Effector memory CD8-positive, alpha-beta T cell (primary cell): Measurements from ENCODE around the gene FAIM2.

Source experiments
- ATAC-seq: fragments of 150-1000 bp; cut with Tn5 transposase; replicated peaks from 2 replicates; pipeline ENCODE4 v1.10.0; 2021; ENCODE audit warnings: mild to moderate bottlenecking, moderate library complexity
- DNase-seq, 3 experiments: peaks; one replicate each; pipeline ENCODE4 v3.0.0; 2021
- H3K27ac Mint-ChIP-seq, 2 donors: one replicate each; pipeline ENCODE4 v1.8.0; 2022; ENCODE audit warnings: mild to moderate bottlenecking in 2 of 2, mixed read lengths in 2 of 2, moderate library complexity in 2 of 2
- H3K27me3 Mint-ChIP-seq, 2 donors: one replicate each; pipeline ENCODE4 v1.8.0; 2022; ENCODE audit warnings: mixed read lengths in 2 of 2
- H3K36me3 Mint-ChIP-seq: one replicate; pipeline ENCODE4 v1.8.0; 2022; ENCODE audit warnings: mild to moderate bottlenecking, moderate library complexity, mixed read lengths; ENCODE audit not compliant: insufficient read depth
- H3K4me1 Mint-ChIP-seq, 2 donors: one replicate each; pipeline ENCODE4 v1.8.0; 2022; ENCODE audit warnings: low read depth in 2 of 2, mixed read lengths in 2 of 2
- H3K4me3 Mint-ChIP-seq, 2 donors: one replicate each; pipeline ENCODE4 v1.8.0; 2022; ENCODE audit warnings: mild to moderate bottlenecking in 2 of 2, mixed read lengths in 2 of 2, moderate library complexity in 2 of 2
- H3K9me3 Mint-ChIP-seq, 2 donors: one replicate each; pipeline ENCODE4 v1.8.0; 2022; ENCODE audit warnings: mixed read lengths in 2 of 2

The FAIM2 gene

DNA sequence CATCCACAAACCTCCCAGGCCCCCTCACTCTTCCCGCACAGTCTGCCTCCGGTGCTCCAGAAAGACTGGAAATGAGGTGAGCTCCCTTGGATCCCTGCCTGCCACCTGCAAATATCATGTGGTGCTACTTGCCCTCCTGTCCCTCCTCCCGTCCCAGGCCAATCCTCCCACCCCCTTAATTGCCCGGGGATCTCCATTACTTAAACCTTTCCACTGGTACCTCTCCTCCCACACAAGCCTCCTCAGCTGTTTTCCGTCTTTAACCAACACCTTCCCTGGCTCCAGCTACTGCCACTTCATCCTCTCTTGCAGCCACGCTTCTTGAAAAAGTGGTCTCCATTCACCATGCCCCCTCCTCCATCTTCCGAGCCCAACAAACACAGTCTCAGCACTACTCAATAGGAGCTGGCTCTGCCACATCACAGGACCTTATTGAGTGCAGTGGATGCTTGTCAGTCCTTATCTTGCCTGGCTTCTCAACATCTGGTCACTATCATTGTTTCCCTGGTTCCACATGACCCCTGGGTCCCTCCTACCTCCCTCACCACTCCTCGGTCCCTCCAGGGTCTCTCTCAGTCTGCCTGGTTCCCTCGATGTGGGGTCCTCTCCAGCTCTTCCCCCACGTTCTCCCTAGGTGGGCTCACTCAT lies 11.5 kb downstream of the FAIM2 start:
- Mint-ChIP-seq H3K4me3 (no peak overlapping the region), H3K27me3 (peaks cover 19 to 37% of the 10 kb centered on the region in 2 donors), H3K9me3 (no peaks in the 10 kb centered on the region), H3K27ac (no peak overlapping the region), H3K4me1 (no peaks in the 10 kb centered on the region), H3K36me3 (no peaks in the 10 kb centered on the region)
- ATAC-seq (no peak), DNase-seq (no peak)

GRCh38 chr12:49891476-49891875 lies 12.2 kb downstream of the FAIM2 start:
- Mint-ChIP-seq H3K27ac (no peak overlapping the region), H3K9me3 (no peaks in the 10 kb centered on the region), H3K4me1 (no peaks in the 10 kb centered on the region), H3K4me3 (no peak overlapping the region), H3K36me3 (no peaks in the 10 kb centered on the region), H3K27me3 (peaks cover 25 to 43% of the 10 kb centered on the region in 2 donors)
- ATAC-seq (no peak), DNase-seq (no peak)

- Mint-ChIP-seq H3K27me3 (peaks cover 25 to 47% of the 10 kb centered on the region in 2 donors), H3K4me1 (no peaks in the 10 kb centered on the region), H3K27ac (no peak overlapping the region), H3K9me3 (no peaks in the 10 kb centered on the region), H3K4me3 (no peak overlapping the region), H3K36me3 (no peaks in the 10 kb centered on the region)
- DNase-seq (no peak), ATAC-seq (no peak)
These were observed 12.7 kb downstream of the FAIM2 start for GRCh38 chr12:49891012-49891411.

GRCh38 chr12:49890096-49890461 lies 13.6 kb downstream of the FAIM2 start:
- no peak for ATAC-seq
- DNase-seq: no peak
- Mint-ChIP-seq H3K4me3 (no peak overlapping the region), H3K27ac (no peak overlapping the region), H3K4me1 (no peaks in the 10 kb centered on the region), H3K27me3 (peaks cover 25 to 57% of the 10 kb centered on the region in 2 donors), H3K9me3 (no peaks in the 10 kb centered on the region), H3K36me3 (no peaks in the 10 kb centered on the region)

DNA sequence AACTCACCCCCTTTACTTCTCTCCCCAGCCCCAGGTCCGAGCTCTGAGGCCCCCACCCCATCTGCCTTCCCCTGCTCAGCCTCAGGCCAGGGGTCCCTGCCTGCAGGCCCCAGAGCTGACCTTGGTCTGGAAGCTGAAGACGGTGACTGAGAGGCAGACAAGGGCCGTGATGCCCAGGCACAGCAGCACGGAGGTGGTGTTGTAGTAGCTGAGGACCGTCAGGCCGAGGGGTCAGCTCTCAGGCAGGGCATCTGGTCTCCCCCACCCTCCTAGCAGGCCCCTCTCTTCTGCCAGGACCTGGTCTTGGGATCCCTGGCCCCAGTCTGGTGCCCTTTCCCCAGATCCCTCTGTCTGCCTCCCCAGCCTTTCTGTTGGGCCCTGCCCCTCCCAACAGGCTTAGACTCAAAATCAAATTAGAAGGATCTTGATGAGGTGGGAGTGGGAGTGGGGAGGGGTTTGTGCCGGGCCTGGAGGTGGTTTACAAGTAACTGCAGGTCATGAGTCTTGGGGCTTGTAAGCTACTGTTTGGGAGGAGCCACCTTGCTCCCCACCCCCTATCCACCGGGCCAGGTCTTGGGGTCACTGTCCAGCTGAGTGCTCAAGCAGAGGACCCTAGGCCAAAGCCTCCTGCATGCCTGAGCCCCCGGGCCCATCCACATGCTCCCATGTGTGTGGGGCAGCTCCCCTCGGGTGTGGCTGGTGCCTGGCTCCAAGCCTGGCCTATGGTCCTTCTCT lies 14.2 kb downstream of the FAIM2 start:
- peaks cover 25 to 62% of the 10 kb centered on the region in 2 donors for H3K27me3 Mint-ChIP-seq
- H3K4me1 Mint-ChIP-seq: no peaks in the 10 kb centered on the region
- H3K4me3 Mint-ChIP-seq: no peak overlapping the region
- H3K9me3 Mint-ChIP-seq: no peaks in the 10 kb centered on the region
- ATAC-seq: no peak
- H3K27ac Mint-ChIP-seq: no peak overlapping the region
- no peak for DNase-seq
- H3K36me3 Mint-ChIP-seq: no peaks in the 10 kb centered on the region

GRCh38 chr12:49888461-49889151 lies 15.1 kb downstream of the FAIM2 start:
- Mint-ChIP-seq H3K4me3 (no peak overlapping the region), H3K36me3 (no peaks in the 10 kb centered on the region), H3K4me1 (no peaks in the 10 kb centered on the region), H3K27ac (no peak overlapping the region), H3K27me3 (peaks cover 31 to 69% of the 10 kb centered on the region in 2 donors), H3K9me3 (no peaks in the 10 kb centered on the region)
- ATAC-seq (no peak), DNase-seq (no peak)

- Mint-ChIP-seq H3K27me3 (peaks cover 23 to 67% of the 10 kb centered on the region in 2 donors), H3K27ac (no peak overlapping the region), H3K36me3 (no peaks in the 10 kb centered on the region), H3K9me3 (no peaks in the 10 kb centered on the region), H3K4me3 (no peak overlapping the region), H3K4me1 (no peaks in the 10 kb centered on the region)
- ATAC-seq (no peak), DNase-seq (no peak)
These were observed 15.9 kb downstream of the FAIM2 start for GRCh38 chr12:49887536-49888401.

- no peaks in the 10 kb centered on the region for H3K4me1 Mint-ChIP-seq
- no peaks in the 10 kb centered on the region for H3K36me3 Mint-ChIP-seq
- H3K27ac Mint-ChIP-seq: no peak overlapping the region
- no peak overlapping the region for H3K4me3 Mint-ChIP-seq
- peaks cover 16 to 60% of the 10 kb centered on the region in 2 donors for H3K27me3 Mint-ChIP-seq
- no peak for DNase-seq
- ATAC-seq: no peak
- no peaks in the 10 kb centered on the region for H3K9me3 Mint-ChIP-seq
These were observed 16.6 kb downstream of the FAIM2 start for GRCh38 chr12:49887091-49887490.

GRCh38 chr12:49885663-49886461 lies 17.8 kb downstream of the FAIM2 start:
- H3K9me3 Mint-ChIP-seq: no peaks in the 10 kb centered on the region
- H3K36me3 Mint-ChIP-seq: no peaks in the 10 kb centered on the region
- no peak overlapping the region for H3K4me3 Mint-ChIP-seq
- no peaks in the 10 kb centered on the region for H3K4me1 Mint-ChIP-seq
- peaks cover 13 to 57% of the 10 kb centered on the region in 2 donors for H3K27me3 Mint-ChIP-seq
- DNase-seq (no peak), ATAC-seq (no peak)
- H3K27ac Mint-ChIP-seq: no peak overlapping the region

- Mint-ChIP-seq H3K27me3 (peaks cover 13 to 50% of the 10 kb centered on the region in 2 donors), H3K27ac (no peak overlapping the region)
- no peak for ATAC-seq
These were observed 18.6 kb downstream of the FAIM2 start for GRCh38 chr12:49885118-49885517.

GRCh38 chr12:49882851-49883464 lies 20.7 kb downstream of the FAIM2 start:
- H3K27me3 Mint-ChIP-seq: peaks cover 13 to 47% of the 10 kb centered on the region in 2 donors
- H3K36me3 Mint-ChIP-seq: peaks cover 2% of the 10 kb centered on the region
- peaks cover 5 to 6% of the 10 kb centered on the region in 2 donors for H3K4me1 Mint-ChIP-seq
- peaks cover 9 to 26% of the 10 kb centered on the region in 2 donors for H3K9me3 Mint-ChIP-seq
- H3K4me3 Mint-ChIP-seq: no peak overlapping the region
- H3K27ac Mint-ChIP-seq: peak overlapping the region in 1 of 2 donors; percentile 23
- ATAC-seq: no peak
- no peak for DNase-seq

More at GRCh38 chr12:49885118-49885517, 18.6 kb downstream of the FAIM2 start:
- Mint-ChIP-seq H3K9me3 (peaks cover 0 to 5% of the 10 kb centered on the region in 2 donors), H3K4me1 (peaks cover under 1 to 3% of the 10 kb centered on the region in 2 donors), H3K36me3 (no peaks in the 10 kb centered on the region), H3K4me3 (no peak overlapping the region)
- DNase-seq: no peak

DNA sequence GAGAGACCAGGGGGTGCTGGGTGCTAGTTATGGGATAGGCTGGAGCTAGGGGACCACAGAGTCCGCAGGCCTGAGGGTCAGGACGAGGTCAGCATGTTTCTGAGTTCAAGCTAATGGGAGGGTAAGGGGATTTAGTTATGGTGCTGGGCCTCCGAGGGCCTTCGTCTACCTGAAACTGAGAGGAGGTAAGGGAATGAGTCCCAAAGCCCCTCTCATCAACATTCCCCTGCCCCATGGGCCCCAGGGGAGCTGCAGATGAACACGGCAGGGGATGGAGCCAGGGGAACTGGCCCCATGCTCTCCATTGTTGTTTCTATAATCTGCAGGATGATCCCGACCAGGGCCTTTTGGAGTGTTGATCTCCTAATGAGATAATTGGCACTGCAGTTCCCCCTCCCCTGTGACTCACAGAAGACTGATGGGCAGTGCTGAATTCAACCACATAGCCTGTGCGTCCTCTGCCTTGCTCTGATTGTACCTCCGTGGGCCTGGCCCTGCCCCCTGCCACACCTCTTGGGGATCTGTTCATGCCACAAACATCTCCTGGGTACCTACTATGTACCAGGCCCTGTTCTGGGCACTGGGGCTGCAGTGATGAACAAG lies 21.4 kb downstream of the FAIM2 start:
- DNase-seq (no peak), ATAC-seq (no peak)
- Mint-ChIP-seq H3K9me3 (peaks cover 13 to 30% of the 10 kb centered on the region in 2 donors), H3K36me3 (peaks cover 2% of the 10 kb centered on the region), H3K27ac (no peak overlapping the region), H3K27me3 (peaks cover 13 to 44% of the 10 kb centered on the region in 2 donors), H3K4me1 (peaks cover 5 to 6% of the 10 kb centered on the region in 2 donors), H3K4me3 (no peak overlapping the region)
